Suprapubic skin (tissue), 4 donors: Measurements from ENCODE around the gene PANK3. TPM values are rescaled to one million over a fixed set of nuclear protein-coding genes. Genes with fewer than 3 reads are reported as not detected.

Experiments
- DNase-seq, 2 donors: peaks; one replicate each; pipeline ENCODE4 v3.0.0-alpha.2; 2019; ENCODE audit warnings: low spot score in 2 of 2
- H3K27ac ChIP-seq: fragments of 200-600 bp; sonication (generic); one replicate; pipeline ENCODE4 v1.5.1; 2019
- H3K27me3 ChIP-seq: fragments of 200-600 bp; sonication (generic); one replicate; pipeline ENCODE4 v1.5.1; 2019
- H3K36me3 ChIP-seq: fragments of 200-600 bp; sonication (generic); one replicate; pipeline ENCODE4 v1.5.1; 2019
- H3K4me1 ChIP-seq: fragments of 200-600 bp; sonication (generic); one replicate; pipeline ENCODE4 v1.5.1; 2019
- H3K4me3 ChIP-seq: fragments of 200-600 bp; sonication (generic); one replicate; pipeline ENCODE4 v1.5.1; 2019; ENCODE audit warnings: mild to moderate bottlenecking
- H3K9me3 ChIP-seq: fragments of 200-600 bp; sonication (generic); one replicate; pipeline ENCODE4 v1.5.1; 2019
- EP300 ChIP-seq: sonication (generic); formaldehyde crosslinking; IDR thresholded peaks from one replicate; pipeline ENCODE4 v1.6.1; 2017; ENCODE audit warnings: antibody characterized with exemption
- POLR2A ChIP-seq, 2 donors: fragments of 450-650 bp; IDR thresholded peaks; one replicate each; pipeline ENCODE4 v1.6.1; 2017; ENCODE audit warnings: antibody characterized with exemption in 2 of 2, mild to moderate bottlenecking in 2 of 2, moderate library complexity in 2 of 2
- POLR2AphosphoS5 ChIP-seq, 3 donors: sonication (generic); formaldehyde crosslinking; IDR thresholded peaks; one replicate each; pipeline ENCODE4 v1.6.1; 2017; ENCODE audit warnings: antibody characterized with exemption in 3 of 3
- WGBS: methylation state at CpG from one replicate; pipeline ENCODE4 v1.1.5; 2018; 5-methylcytosine and 5-hydroxymethylcytosine counted together
- total RNA-seq, 4 donors: library from RNA; depleted of rRNA; stranded (reverse); fragments of >200 nt; gene quantifications; one replicate each; pipeline ENCODE4 v1.1.0, GENCODE V29; 2016
- TF ChIP-seq, protein P1 (sequence below), 2 donors: fragments of 200-600 bp in 1 of 2; fragments of 450-650 bp in 1 of 2; sonication (generic) in 1 of 2; IDR thresholded peaks; one replicate each; pipeline ENCODE4 v1.5.1; 2016 to 2019; ENCODE audit warnings: antibody characterized with exemption in 2 of 2, mild to moderate bottlenecking in 1 of 2, moderate library complexity in 1 of 2

Gene PANK3
- total RNA-seq, 4 donors from 2014 or later = 30.3 to 53.7 (median 35.0) TPM

DNA sequence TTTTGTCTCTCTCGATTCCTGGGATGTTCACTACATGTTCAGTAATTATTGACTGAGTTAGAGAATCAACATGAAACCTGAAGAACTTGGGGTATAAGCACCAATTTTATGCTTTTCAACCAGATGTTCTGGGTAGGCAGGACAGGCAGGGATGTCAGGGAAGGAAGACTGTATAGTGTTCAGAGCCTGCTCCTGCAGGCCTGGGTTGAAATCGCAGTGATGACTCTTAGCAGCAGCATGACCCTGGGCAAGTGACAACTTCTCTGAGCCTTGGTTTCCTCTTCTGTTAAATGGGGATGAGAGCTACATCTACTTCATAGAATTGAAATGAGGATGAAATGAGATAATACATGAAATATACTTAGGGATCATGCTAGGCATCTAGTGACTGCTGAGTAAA, 29.7 kb upstream of the PANK3 start:
- H3K9me3 ChIP-seq = no peaks in the 10 kb centered on the region
- no peaks in the 10 kb centered on the region for H3K36me3 ChIP-seq
- no peak overlapping the region for H3K4me3 ChIP-seq
- no peaks in the 10 kb centered on the region for H3K27me3 ChIP-seq
- H3K4me1 ChIP-seq = peaks cover 5% of the 10 kb centered on the region
- 69% methylated on average over 2 of the region's 2 CpGs for WGBS
- no peak for TF ChIP-seq POLR2AphosphoS5 (IDR thresholded peaks at IDR 0.05)
- TF ChIP-seq, protein P1, sequence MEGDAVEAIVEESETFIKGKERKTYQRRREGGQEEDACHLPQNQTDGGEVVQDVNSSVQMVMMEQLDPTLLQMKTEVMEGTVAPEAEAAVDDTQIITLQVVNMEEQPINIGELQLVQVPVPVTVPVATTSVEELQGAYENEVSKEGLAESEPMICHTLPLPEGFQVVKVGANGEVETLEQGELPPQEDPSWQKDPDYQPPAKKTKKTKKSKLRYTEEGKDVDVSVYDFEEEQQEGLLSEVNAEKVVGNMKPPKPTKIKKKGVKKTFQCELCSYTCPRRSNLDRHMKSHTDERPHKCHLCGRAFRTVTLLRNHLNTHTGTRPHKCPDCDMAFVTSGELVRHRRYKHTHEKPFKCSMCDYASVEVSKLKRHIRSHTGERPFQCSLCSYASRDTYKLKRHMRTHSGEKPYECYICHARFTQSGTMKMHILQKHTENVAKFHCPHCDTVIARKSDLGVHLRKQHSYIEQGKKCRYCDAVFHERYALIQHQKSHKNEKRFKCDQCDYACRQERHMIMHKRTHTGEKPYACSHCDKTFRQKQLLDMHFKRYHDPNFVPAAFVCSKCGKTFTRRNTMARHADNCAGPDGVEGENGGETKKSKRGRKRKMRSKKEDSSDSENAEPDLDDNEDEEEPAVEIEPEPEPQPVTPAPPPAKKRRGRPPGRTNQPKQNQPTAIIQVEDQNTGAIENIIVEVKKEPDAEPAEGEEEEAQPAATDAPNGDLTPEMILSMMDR (IDR thresholded peaks at IDR 0.05) = no peak
- TF ChIP-seq EP300 = no peak
- no peak overlapping the region for H3K27ac ChIP-seq
- DNase-seq = no peak

DNA sequence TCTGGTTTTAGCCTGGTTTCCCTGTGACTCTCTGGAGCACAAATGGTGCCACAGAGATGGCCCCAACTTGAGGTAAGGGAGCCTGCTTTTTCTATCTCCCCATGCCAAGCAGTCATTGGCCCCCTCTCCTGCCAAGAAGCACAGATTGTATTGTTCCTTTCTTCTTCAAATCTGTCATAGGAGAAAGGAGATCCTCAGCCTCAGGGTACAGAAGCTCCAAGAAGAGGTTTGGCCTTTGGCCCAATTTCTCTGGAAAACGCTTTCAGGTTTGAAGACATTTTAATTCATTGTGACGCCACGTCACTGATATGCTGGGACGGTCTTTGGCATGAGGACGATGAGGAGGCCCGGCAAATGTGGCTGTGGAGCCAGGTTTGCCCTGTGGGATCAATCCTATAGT, 29.2 kb upstream of the PANK3 start:
- TF ChIP-seq, protein P1 (IDR thresholded peaks at IDR 0.05) = no peak
- TF ChIP-seq POLR2AphosphoS5 (IDR thresholded peaks at IDR 0.05) (no peak), EP300 (no peak), POLR2A (IDR thresholded peaks at IDR 0.05) (no peak)
- 57% methylated on average over 6 of the region's 6 CpGs for WGBS
- DNase-seq = no peak

DNA sequence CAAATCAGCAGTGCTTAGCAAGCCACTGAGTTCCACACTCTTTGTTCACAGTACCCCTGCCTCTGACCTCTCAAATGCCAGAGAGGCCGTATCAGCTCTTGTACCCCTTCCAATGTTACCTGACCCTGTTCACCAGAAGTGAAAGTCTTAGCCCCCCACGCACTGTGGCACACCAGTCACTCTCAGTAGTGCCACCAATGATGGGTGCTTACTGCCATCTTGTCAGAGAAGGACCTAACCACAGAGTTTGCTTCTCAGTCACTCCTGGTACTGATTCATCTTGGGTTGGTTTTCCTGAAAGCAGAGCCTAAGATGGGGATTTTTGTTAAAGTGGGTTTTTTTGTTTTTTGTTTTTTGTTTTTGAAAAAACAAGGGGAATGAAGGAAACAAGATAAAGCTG, 28.8 kb upstream of the PANK3 start:
- Histone ChIP-seq H3K4me1 (no peaks in the 10 kb centered on the region), H3K27ac (no peak overlapping the region), H3K27me3 (no peaks in the 10 kb centered on the region), H3K4me3 (no peak overlapping the region), H3K9me3 (no peaks in the 10 kb centered on the region), H3K36me3 (no peaks in the 10 kb centered on the region)
- TF ChIP-seq POLR2A (IDR thresholded peaks at IDR 0.05) (no peak), POLR2AphosphoS5 (IDR thresholded peaks at IDR 0.05) (no peak), EP300 (no peak)
- TF ChIP-seq, protein P1 (IDR thresholded peaks at IDR 0.05) = no peak
- no peak for DNase-seq
- 97% methylated on average over 2 of the region's 2 CpGs for WGBS

More for the DNA sequence above, 29.2 kb upstream of the PANK3 start:
- Histone ChIP-seq H3K27ac (no peak overlapping the region), H3K9me3 (no peaks in the 10 kb centered on the region), H3K27me3 (no peaks in the 10 kb centered on the region), H3K4me1 (peaks cover 4% of the 10 kb centered on the region), H3K36me3 (no peaks in the 10 kb centered on the region), H3K4me3 (no peak overlapping the region)

DNA sequence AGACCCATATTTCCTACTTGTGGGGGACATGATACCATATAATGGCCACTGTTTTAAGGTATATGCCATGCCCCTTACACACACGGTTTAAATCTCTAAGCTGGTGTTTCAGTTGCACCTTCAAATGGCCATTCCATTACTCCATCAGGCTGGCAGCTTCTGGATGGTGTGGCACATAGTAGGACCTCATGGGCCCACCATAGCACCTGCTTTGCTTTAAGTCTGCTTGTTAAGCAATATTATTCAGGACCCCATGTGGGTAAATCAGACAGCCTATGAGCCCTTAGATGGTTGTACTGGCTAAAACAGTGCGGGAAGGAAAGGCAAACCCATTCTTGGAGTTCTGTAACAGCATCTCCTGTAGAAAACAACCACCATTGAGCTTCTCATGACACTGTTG, 27.4 kb upstream of the PANK3 start:
- Histone ChIP-seq H3K27ac (no peak overlapping the region), H3K36me3 (no peaks in the 10 kb centered on the region), H3K27me3 (no peaks in the 10 kb centered on the region), H3K4me1 (no peaks in the 10 kb centered on the region), H3K4me3 (no peak overlapping the region), H3K9me3 (no peaks in the 10 kb centered on the region)
- DNase-seq = no peak
- 100% methylated on average over 2 of the region's 2 CpGs for WGBS
- TF ChIP-seq POLR2A (IDR thresholded peaks at IDR 0.05) (no peak), POLR2AphosphoS5 (IDR thresholded peaks at IDR 0.05) (no peak), EP300 (no peak)
- TF ChIP-seq, protein P1 (IDR thresholded peaks at IDR 0.05) = no peak

- DNase-seq = no peak
- Histone ChIP-seq H3K27ac (no peak overlapping the region), H3K9me3 (no peaks in the 10 kb centered on the region), H3K27me3 (no peaks in the 10 kb centered on the region), H3K4me1 (no peaks in the 10 kb centered on the region), H3K36me3 (no peaks in the 10 kb centered on the region), H3K4me3 (no peak overlapping the region)
- no peak for TF ChIP-seq POLR2AphosphoS5 (IDR thresholded peaks at IDR 0.05)
- TF ChIP-seq, protein P1 (IDR thresholded peaks at IDR 0.05) = no peak
- TF ChIP-seq POLR2A (IDR thresholded peaks at IDR 0.05) = no peak
- TF ChIP-seq EP300 = no peak
Observed at GRCh38 chr5:168604436-168604835, 25.3 kb upstream of the PANK3 start.
